Heart right ventricle (tissue), 16 donors: ENCODE measurements around the gene HOXC10. TPM values are rescaled to one million over a fixed set of nuclear protein-coding genes. Genes with fewer than 3 reads are reported as not detected.

Experiments used
- ATAC-seq, 8 donors: fragments of 200-7000 bp; cut with Tn5 transposase; one replicate each; pipeline ENCODE4 v1.9.1; 2020; ENCODE audit warnings: mild to moderate bottlenecking in 8 of 8, moderate library complexity in 8 of 8, moderate number of reproducible peaks in 1 of 8
- DNase-seq, 2 donors: peaks; one replicate each; pipeline ENCODE4 v3.0.0-alpha.2; 2020
- H3K27ac ChIP-seq, 10 donors: fragments of 200-600 bp; sonication (generic) in 2 of 10; one replicate each; pipeline versions ENCODE4 v1.5.0 to v1.8.0; 2020 to 2022; ENCODE audit warnings: mild to moderate bottlenecking in 3 of 10
- H3K27me3 ChIP-seq, 7 donors: fragments of 200-600 bp; one replicate each; pipeline ENCODE4 v1.8.0; 2021 to 2022; ENCODE audit warnings: mild to moderate bottlenecking in 2 of 7
- H3K36me3 ChIP-seq, 9 donors: fragments of 200-600 bp; sonication (generic) in 1 of 9; one replicate each; pipeline versions ENCODE4 v1.5.0 to v1.8.0; 2020 to 2022; ENCODE audit warnings: mild to moderate bottlenecking in 2 of 9
- H3K4me1 ChIP-seq, 9 donors: fragments of 200-600 bp; sonication (generic) in 1 of 9; one replicate each; pipeline versions ENCODE4 v1.5.0 to v1.8.0; 2020 to 2022; ENCODE audit warnings: mild to moderate bottlenecking in 4 of 9
- H3K4me3 ChIP-seq, 10 donors: fragments of 200-600 bp; sonication (generic) in 2 of 10; one replicate each; pipeline versions ENCODE4 v1.5.0 to v1.8.0; 2020 to 2022; ENCODE audit warnings: mild to moderate bottlenecking in 7 of 10, moderate library complexity in 2 of 10
- H3K9me3 ChIP-seq, 11 donors: fragments of 200-600 bp in 10 of 11; sonication (generic) in 2 of 11; one replicate each; pipeline versions ENCODE4 v1.5.0 to v1.8.0; 2013 to 2022; ENCODE audit warnings: mild to moderate bottlenecking in 2 of 11, control low read depth in 1 of 11, moderate library complexity in 1 of 11
- WGBS, 2 donors: extraction: QIAGEN DNeasy Blood & Tissue Kit; methylation state at CpG; one replicate each; pipeline ENCODE4 v1.1.7; 2013; ENCODE audit warnings: inconsistent platforms in 1 of 2; 5-methylcytosine and 5-hydroxymethylcytosine counted together
- intact Hi-C, 10 donors: fragments of 100-400 bp; cut with DNase I; formaldehyde crosslinking; loops; one replicate each; pipeline versions ENCODE4 v1.11.1 to v1.14.2; 2022
- polyA plus RNA-seq, 2 donors: library from polyadenylated mRNA; stranded (reverse); fragments of 200-250 nt; gene quantifications; one replicate each; pipeline ENCODE4 v1.2.3, GENCODE V29; 2013
- total RNA-seq, 10 donors: library from RNA; stranded (reverse); fragmentation: NEBNext Ultra II Directional in 3 of 10; extraction: Animal tissue kit (Norgen Biotek cat#: 25700) in 3 of 10; gene quantifications; one replicate each; pipeline versions ENCODE4 v1.2.1 to v1.2.4, GENCODE V29; 2021 to 2023
- TF ChIP-seq, protein P1 (sequence below), 9 donors: fragments of 200-600 bp; sonication (generic) in 2 of 9; IDR thresholded peaks; one replicate each; pipeline versions ENCODE4 v1.5.0 to v1.8.0; 2021 to 2022; ENCODE audit warnings: antibody characterized with exemption in 9 of 9, mild to moderate bottlenecking in 5 of 9, moderate library complexity in 1 of 9
- donor health status: Arrhythmogenic right ventricular cardiomyopathy.
- donor health status: ischemic (EF 13 %, LVEDD 7.1; RV severe dilation, severe dysfunction).
- donor health status: healthy with polysubstance abuse.
- donor health status: DM: no; HTN: yes; CAD: no.
- donor health status: DM: no; HTN: no; CAD: no.
- donor health status: ischemic (EF 25% LVEDD 6.9; RV normal size, moderate dysfunction).
- donor health status: ischemic (EF 25% LVEDD 5.7; RV mildly dilated, moderate dysfunction).
- donor health status: healthy.
- donor health status: DM: yes; HTN: yes; CAD: no.
- donor health status: Ischemic cardiomyopathy.
- donor health status: ischemic (EF 35%, LVEDD 5.7; RV mildly dilated, moderate dysfunction).
- donor health status: nonischemic (EF 11% LVEDD 7.7; RV severe dilation, severe dysfunction).
- donor health status: DM: yes; HTN: yes; CAD: no.
- donor health status: PGD.
- donor health status: ischemic (EF 29% LVEDD 5.4; RV normal size, mild dysfunction).
- donor health status: nonischemic (EF 23%, LVEDD 6.1; RV moderate dilation, normal function).

HOXC10 gene
- total and polyA plus RNA-seq, 12 donors, result not detected

DNA sequence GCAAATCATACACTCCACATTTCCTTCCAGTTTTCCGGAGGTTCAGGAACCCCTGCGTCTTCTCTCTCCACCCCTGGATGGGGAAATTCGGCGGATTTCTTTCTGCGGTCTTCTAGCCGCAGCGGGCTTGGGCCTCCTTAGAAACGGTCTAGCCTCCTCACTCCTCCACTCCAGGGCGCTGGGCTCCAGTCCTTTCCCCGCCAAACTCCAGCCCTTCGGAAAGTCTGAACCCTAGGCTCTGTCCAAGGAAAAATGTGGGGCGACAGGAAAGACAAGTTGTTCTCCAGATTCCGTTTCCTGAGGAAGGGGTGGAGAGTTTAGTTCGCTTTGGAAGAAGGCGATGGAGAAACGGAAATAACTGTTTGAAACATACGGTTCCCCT lies 1.4 kb upstream of the HOXC10 start:
- intact Hi-C loops, result no loop called here
- H3K27me3 ChIP-seq, result peaks cover 57 to 100% (median 98%) of the 10 kb centered on the region in 7 donors
- no peaks in the 10 kb centered on the region for H3K9me3 ChIP-seq
- H3K4me1 ChIP-seq, result peaks cover 4 to 26% (median 15%) of the 10 kb centered on the region in 9 donors
- DNase-seq (no peak), ATAC-seq (no peak)
- H3K27ac ChIP-seq, result no peak overlapping the region
- no peak overlapping the region for H3K4me3 ChIP-seq
- WGBS, 2 donors, result 4 to 8% methylated on average over 17 of the region's 17 CpGs
- no peaks in the 10 kb centered on the region for H3K36me3 ChIP-seq
- TF ChIP-seq, protein P1, sequence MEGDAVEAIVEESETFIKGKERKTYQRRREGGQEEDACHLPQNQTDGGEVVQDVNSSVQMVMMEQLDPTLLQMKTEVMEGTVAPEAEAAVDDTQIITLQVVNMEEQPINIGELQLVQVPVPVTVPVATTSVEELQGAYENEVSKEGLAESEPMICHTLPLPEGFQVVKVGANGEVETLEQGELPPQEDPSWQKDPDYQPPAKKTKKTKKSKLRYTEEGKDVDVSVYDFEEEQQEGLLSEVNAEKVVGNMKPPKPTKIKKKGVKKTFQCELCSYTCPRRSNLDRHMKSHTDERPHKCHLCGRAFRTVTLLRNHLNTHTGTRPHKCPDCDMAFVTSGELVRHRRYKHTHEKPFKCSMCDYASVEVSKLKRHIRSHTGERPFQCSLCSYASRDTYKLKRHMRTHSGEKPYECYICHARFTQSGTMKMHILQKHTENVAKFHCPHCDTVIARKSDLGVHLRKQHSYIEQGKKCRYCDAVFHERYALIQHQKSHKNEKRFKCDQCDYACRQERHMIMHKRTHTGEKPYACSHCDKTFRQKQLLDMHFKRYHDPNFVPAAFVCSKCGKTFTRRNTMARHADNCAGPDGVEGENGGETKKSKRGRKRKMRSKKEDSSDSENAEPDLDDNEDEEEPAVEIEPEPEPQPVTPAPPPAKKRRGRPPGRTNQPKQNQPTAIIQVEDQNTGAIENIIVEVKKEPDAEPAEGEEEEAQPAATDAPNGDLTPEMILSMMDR (IDR thresholded peaks at IDR 0.05), result no peak

GRCh38 chr12:53983950-53984572 lies 885 bp upstream of the HOXC10 start:
- TF ChIP-seq, protein P1 (IDR thresholded peaks at IDR 0.05), result no peak
- H3K27ac ChIP-seq, result no peak overlapping the region
- no peaks in the 10 kb centered on the region for H3K9me3 ChIP-seq
- DNase-seq (no peak), ATAC-seq (peak in 1 of 8 donors; percentile 38)
- H3K27me3 ChIP-seq, result peaks cover 60 to 100% (median 98%) of the 10 kb centered on the region in 7 donors
- intact Hi-C loops, result no loop called here
- WGBS, 2 donors, result 3 to 7% methylated on average over 27 to 30 of the region's 30 CpGs
- H3K36me3 ChIP-seq, result no peaks in the 10 kb centered on the region
- H3K4me3 ChIP-seq, result no peak overlapping the region
- peaks cover 4 to 29% (median 15%) of the 10 kb centered on the region in 9 donors for H3K4me1 ChIP-seq

DNA sequence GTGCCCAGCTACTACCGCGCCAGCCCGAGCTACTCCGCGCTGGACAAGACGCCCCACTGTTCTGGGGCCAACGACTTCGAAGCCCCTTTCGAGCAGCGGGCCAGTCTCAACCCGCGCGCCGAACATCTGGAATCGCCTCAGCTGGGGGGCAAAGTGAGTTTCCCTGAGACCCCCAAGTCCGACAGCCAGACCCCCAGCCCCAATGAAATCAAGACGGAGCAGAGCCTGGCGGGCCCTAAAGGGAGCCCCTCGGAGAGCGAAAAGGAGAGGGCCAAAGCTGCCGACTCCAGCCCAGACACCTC lies 697 bp downstream of the HOXC10 start:
- intact Hi-C loops, result no loop called here
- ATAC-seq (peak in 1 of 8 donors; percentile 32), DNase-seq (no peak)
- Histone ChIP-seq H3K27ac (no peak overlapping the region), H3K36me3 (no peaks in the 10 kb centered on the region), H3K4me1 (peaks cover 4 to 34% (median 17%) of the 10 kb centered on the region in 9 donors), H3K9me3 (no peaks in the 10 kb centered on the region), H3K4me3 (peak overlapping the region in 2 of 10 donors; percentile 3), H3K27me3 (peaks cover 57 to 100% (median 100%) of the 10 kb centered on the region in 7 donors)
- 4 to 9% methylated on average over 21 of the region's 21 CpGs for WGBS, 2 donors
- TF ChIP-seq, protein P1 (IDR thresholded peaks at IDR 0.05), result no peak

DNA sequence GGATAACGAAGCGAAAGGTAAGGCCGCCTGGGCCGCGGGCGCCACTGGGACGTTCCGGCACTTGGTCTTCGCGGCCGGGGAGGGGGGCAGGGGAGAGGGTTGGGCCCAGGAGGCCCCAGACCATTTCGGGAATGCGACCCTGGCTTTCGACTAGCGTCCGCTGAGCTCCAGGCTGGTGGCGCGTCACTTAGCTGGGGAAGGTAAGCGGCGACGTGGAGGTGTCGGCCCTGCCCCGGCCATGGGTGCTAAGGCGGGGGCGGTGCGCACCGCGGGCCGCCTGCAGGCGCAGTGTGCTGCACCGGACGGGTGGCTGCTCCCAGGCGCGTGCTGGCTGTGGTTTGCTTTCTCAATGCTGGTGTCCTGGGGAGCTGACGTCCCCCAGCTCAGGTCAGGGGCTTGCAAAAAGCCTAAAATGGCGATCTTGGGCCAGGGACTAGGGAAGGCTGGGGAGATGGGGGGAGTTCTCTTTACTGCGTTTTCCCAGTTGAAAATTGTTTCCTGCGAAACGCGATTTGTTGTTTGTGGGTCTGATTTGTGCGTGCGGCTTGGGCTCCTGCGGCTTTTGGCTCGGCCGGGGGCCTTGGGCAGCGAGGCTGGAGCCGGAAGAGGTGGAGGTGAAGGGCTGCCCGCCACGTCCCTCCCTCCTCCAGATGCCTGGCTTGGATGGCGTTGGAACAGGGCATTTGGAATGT lies 1.2 kb downstream of the HOXC10 start:
- ATAC-seq (peak in 1 of 8 donors; percentile 42), DNase-seq (no peak)
- no peak overlapping the region for H3K27ac ChIP-seq
- no peaks in the 10 kb centered on the region for H3K9me3 ChIP-seq
- peak overlapping the region in 1 of 10 donors; percentile 3 for H3K4me3 ChIP-seq
- peaks cover 62 to 100% (median 100%) of the 10 kb centered on the region in 7 donors for H3K27me3 ChIP-seq
- H3K4me1 ChIP-seq, result peaks cover 4 to 34% (median 17%) of the 10 kb centered on the region in 9 donors
- intact Hi-C loops, result no loop called here
- H3K36me3 ChIP-seq, result no peaks in the 10 kb centered on the region
- TF ChIP-seq, protein P1 (IDR thresholded peaks at IDR 0.05), result no peak
- WGBS, 2 donors, result 3% methylated on average over 50 of the region's 50 CpGs
